ENCODE results near the gene MDP1.
A peak's percentile ranks its signal among the peaks of the same experiment; 100 is the strongest.

Gene MDP1

GRCh38 chr14:24176599-24176998, 39.3 kb downstream of the MDP1 start:
- no peak overlapping the region for H3K4me3 ChIP-seq
- DNase-seq (ENCODE audit: low spot score): no peak

GRCh38 chr14:24172871-24173281, 43.0 kb downstream of the MDP1 start:
- DNase-seq (ENCODE audit: low spot score): no peak
- Histone ChIP-seq H3K27ac (no peak overlapping the region), H3K4me3 (no peak overlapping the region)
- no peak for TF ChIP-seq CTCF (IDR thresholded peaks at IDR 0.05)

More at GRCh38 chr14:24176599-24176998, 39.3 kb downstream of the MDP1 start:
- TF ChIP-seq CTCF (IDR thresholded peaks at IDR 0.05): no peak
- no peak overlapping the region for H3K27ac ChIP-seq

GRCh38 chr14:24172261-24172860, 43.5 kb downstream of the MDP1 start:
- peak overlapping the region in 1 of 2 donors; percentile 27 for H3K27ac ChIP-seq
- TF ChIP-seq CTCF (IDR thresholded peaks at IDR 0.05): no peak
- peak; percentile 64 for DNase-seq (ENCODE audit: low spot score)
- H3K4me3 ChIP-seq: peak overlapping the region; percentile 60

GRCh38 chr14:24171422-24172260, 44.2 kb downstream of the MDP1 start, which contains the start of gene REC8:
Gene REC8 (plus strand): TSS chr14:24172080. CDS start chr14:24172553, 473 bp downstream.
- Histone ChIP-seq H3K27ac (peak within 1 kb of the TSS in 1 of 2 donors; percentile 27), H3K4me3 (peak within 1 kb of the TSS; percentile 60)
- no peak for TF ChIP-seq CTCF (IDR thresholded peaks at IDR 0.05)
- DNase-seq (ENCODE audit: low spot score): peak; percentile 78

GRCh38 chr14:24167469-24168114, 48.3 kb downstream of the MDP1 start:
- Histone ChIP-seq H3K4me3 (no peak overlapping the region), H3K27ac (no peak overlapping the region)
- no peak for DNase-seq (ENCODE audit: low spot score)
- TF ChIP-seq CTCF (IDR thresholded peaks at IDR 0.05): no peak

GRCh38 chr14:24165785-24166184, 50.1 kb downstream of the MDP1 start:
- DNase-seq (ENCODE audit: low spot score): peak; percentile 67
- Histone ChIP-seq H3K27ac (no peak overlapping the region), H3K4me3 (no peak overlapping the region)
- no peak for TF ChIP-seq CTCF (IDR thresholded peaks at IDR 0.05)
